CMK (cell line): Measurements from ENCODE around the gene SLC66A3.
"Not testable (repeated sequence)": the region's sequence is repeated elsewhere in the genome, so short reads cannot be mapped to it uniquely, and the experiment has no call there.

Source experiments
- DNase-seq: peaks from one replicate; pipeline ENCODE4 v3.0.0-alpha.2; 2010; ENCODE audit warnings: low read depth

SLC66A3 gene

GRCh38 chr2:11163439-11164317 is 8.4 kb downstream of the SLC66A3 start:
- DNase-seq = no peak

DNA sequence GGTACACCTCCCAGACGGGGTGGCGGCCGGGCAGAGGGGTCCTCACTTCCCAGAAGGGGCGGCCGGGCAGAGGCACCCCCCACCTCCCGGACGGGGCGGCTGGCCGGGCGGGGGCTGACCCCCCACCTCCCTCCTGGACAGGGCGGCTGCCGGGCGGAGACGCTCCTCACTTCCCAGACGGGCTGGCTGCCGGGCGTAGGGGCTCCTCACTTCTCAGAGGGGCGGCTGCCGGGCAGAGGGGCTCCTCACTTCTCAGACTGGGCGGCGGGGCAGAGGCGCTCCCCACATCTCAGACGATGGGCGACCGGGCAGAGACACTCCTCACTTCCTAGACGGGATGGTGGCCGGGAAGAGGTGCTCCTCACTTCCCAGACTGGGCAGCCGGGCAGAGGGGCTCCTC is 9.8 kb downstream of the SLC66A3 start:
- not testable (repeated sequence) for DNase-seq

GRCh38 chr2:11166476-11166875 is 11.2 kb downstream of the SLC66A3 start:
- no peak for DNase-seq

DNA sequence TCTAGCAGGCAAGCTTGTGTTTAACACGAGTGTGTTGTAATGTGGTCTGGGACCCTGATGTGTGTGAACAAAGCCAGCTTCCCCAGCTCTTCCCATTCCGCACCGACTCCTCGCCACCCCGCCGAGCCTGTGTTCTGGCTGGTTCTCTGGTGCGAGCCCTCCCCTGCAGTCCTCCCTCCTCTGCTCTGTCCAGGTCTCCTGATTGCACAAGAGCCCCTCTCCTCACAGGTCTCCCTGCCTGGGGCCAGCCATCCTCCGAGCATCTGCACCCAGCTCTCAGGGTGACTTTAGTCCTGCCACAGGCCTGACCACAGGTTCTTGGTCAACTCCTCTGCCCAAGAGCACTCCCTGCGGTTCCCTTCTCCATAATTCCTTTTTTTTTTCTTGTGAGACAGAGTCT is 13.2 kb downstream of the SLC66A3 start:
- no peak for DNase-seq

DNA sequence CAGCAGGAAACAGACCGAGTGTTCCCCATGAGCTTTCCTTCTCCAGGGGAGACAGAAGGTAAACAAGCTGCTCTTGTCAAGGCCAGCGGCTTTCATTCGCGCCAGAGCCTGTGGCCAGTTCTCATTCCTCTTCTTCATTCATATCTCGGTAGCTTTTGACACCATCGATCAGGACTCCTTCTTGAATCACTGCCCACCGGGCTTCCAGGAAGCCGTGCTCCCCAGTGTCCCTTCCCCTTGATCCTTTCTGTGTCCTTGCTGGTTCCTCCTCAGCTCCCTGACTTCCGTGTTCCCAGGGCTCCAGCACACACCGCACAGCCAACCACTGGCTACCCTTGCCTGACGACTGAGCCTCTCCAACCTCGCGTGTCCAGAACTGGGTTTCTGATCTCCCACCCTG is 14.1 kb downstream of the SLC66A3 start:
- DNase-seq = no peak

GRCh38 chr2:11174222-11174621 is 19.0 kb downstream of the SLC66A3 start:
- no peak for DNase-seq

GRCh38 chr2:11175293-11175795 is 20.1 kb downstream of the SLC66A3 start:
- no peak for DNase-seq

GRCh38 chr2:11177871-11178690 is 22.8 kb downstream of the SLC66A3 start:
- DNase-seq = no peak

DNA sequence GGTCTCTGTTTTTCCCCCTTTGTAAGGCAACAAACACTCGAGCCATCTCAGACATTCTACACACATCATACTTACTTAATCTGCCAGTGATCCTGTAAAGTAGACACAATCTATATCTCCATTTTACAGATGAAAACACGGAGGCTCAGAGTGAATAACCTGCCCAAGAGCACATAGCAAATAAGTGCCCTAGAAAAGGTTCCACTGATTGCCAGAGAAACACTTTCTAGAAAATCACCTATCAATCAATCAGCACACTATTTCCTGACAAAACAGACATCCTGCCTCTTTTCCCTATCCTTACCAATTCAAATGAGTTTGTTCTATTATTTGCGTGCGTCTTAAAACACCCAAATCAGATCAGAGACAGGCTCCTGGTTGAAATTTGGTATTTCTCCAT is 23.9 kb downstream of the SLC66A3 start:
- no peak for DNase-seq

DNA sequence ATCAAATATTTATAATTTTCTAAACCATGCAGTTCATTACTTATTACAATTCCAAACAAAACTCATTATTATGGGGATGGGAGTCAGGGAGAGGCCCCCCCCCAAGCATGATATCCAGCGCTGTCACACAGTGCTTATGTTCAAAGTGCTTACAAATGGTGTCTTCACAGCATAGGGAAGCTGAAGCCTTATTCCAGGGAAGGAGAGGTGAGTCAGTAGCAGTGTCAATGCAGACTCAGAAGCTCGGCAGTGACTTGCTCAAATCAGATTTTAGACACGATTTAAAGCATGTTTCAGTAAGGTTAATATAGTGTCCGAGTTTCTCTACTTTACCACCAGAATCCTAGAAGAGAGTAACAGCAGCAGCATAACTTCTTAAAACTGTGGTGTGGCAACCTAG is 24.6 kb downstream of the SLC66A3 start:
- DNase-seq = no peak

DNA sequence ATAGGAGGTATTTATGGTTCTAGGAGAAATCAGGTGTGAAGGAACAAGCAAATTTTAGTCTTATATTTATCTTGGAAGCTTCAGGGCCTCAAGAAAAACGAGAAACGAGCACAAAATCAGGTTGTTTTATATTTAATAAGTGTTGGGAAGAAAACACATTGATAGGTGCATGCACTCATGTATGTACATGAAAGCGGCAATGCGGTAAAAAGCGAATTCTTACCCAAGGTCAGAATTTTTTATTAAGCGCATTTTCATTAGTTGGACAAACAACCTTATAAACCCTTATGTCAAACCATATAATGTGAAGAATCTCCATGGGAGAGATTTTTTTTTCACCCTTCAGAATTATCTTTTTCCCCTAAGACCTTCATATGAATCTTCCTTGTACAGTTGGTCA is 25.4 kb downstream of the SLC66A3 start:
- no peak for DNase-seq

DNA sequence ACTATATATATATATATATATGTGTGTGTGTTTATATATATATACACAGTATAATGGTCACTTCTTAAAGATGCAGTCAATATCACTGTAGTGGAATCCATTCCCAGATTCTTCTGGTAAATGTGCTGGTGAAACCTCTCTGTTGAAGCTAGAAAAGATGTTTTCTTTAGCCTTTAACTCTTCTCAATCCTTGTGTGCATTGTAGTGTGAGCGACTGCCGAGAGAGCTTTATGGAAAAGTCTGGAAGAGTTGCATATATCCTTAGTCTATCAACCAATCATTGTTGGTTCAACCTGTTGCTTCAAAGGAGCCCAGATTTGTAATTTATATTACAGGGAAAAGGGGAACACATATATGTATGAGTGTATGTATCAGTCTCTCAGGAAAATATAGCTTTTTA is 27.7 kb downstream of the SLC66A3 start:
- no peak for DNase-seq

- no peak for DNase-seq
Observed at GRCh38 chr2:11186145-11186544, 30.9 kb downstream of the SLC66A3 start.

- no peak for DNase-seq
Observed at GRCh38 chr2:11187083-11187619, 31.9 kb downstream of the SLC66A3 start.

GRCh38 chr2:11187731-11188130 is 32.5 kb downstream of the SLC66A3 start:
- DNase-seq = no peak

DNA sequence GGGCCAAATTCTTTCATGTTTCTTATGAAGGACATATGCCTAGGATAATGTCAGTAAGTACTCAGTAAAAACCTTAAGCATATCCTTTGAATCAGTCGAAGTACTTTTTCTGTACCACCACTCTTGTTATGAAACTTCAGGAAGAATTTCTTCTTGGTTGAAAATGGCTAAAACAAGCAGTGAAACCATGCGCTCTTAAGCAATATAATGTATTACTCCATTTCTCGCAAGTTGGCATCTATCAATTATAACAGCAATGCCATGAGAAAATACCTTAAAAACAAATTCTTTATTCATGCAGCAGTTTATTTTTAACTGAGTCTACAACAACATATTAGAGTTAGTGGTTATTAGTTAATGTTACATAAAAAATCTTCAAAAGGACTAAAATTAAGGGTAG is 41.0 kb downstream of the SLC66A3 start:
- no peak for DNase-seq

DNA sequence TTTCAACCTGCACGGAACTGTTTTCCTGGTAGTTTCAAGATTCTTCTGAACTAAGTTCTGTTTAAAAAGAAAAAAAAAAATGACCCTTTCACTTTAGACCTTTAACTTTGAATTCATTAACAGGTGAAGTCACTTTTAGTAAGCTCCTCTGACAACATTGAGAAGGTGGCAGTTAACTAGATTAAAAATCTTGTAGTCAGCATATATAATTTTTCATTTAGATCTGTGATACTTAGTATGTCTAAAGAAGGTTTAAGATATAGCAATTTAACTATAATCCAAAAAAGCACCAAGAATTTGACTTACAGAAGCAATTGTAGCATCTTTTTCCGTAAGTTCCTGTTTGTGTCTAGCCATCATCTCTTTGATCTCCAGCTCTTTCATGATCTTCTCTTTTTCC is 45.4 kb downstream of the SLC66A3 start:
- DNase-seq = no peak

DNA sequence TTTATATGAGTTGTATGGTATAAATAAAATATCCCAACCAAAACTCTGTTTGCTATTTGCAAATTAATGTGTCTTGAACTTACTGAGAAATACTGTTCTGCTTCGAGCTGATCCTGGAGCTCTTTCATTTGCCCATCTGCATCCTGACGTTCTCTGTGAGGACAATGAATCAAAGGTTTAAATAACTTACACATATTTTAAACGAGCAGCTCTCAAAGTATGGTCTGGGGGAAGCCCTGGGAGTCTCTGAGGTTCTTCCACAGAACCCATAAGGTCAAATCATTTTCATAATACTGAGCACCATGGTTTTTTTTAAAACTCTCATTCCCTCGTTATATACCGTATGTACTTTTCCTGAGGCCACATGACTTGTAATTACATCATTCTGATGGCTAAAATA is 46.7 kb downstream of the SLC66A3 start:
- no peak for DNase-seq

DNA sequence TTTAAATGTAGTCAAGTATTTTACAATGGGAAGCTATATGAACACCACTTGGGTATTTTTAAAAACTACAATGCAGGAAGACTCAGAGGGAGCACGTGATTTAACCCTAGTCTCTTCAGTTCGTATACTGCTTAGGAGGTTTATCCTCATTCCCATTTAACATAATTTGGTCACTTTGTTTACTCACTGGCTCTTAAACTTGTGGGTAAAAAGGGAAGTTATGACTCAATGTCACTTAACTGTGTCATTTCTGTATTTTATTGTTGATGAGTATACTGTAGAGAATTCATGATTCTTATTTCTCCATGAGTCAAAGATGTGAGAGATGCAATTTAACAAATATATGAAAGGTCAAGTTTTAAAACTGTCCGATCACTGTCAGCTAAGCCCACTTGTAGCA is 48.2 kb downstream of the SLC66A3 start:
- DNase-seq = no peak

DNA sequence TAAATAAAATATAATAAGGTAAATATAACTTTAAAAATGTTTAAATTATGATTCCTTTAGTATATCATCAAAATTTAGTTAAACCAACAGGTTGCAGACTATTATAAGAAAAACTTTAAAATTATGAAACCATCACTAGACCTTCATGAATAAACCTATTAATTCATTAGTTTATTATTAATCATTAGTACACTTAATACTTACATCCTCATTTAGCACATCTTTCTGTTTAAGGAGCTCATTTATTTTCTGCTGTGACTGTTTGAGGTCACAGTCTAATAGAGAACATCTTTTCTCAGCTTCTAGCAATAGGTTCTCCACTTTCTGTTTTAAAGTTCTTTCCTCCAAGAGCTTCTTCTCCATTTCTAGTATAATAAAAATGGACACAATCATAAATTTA is 52.8 kb downstream of the SLC66A3 start:
- DNase-seq = no peak

GRCh38 chr2:11212645-11213044 is 57.4 kb downstream of the SLC66A3 start:
- no peak for DNase-seq

- DNase-seq = no peak
Observed at GRCh38 chr2:11213090-11213638, 57.9 kb downstream of the SLC66A3 start.

- no peak for DNase-seq
Observed at GRCh38 chr2:11213975-11214374, 58.7 kb downstream of the SLC66A3 start.
